Osteoblast (primary cell): ENCODE data around the gene GTF3C2. TPM values are rescaled to one million over a fixed set of nuclear protein-coding genes. Genes with fewer than 3 reads are reported as not detected.

Source experiments
- DNase-seq: peaks from one replicate; pipeline ENCODE4 v3.0.0; 2011; ENCODE audit warnings: low spot score, mixed read lengths; ENCODE audit not compliant: insufficient read length; ENCODE audit errors: missing footprints
- H2AFZ ChIP-seq: 2 replicates; pipeline ENCODE4 v1.6.0; 2011; ENCODE audit warnings: mild to moderate bottlenecking, low read length
- H3K27ac ChIP-seq: 2 replicates; pipeline ENCODE4 v1.5.1; 2011; ENCODE audit warnings: mild to moderate bottlenecking, low read depth, low read length, moderate library complexity
- H3K27me3 ChIP-seq: 2 replicates; pipeline ENCODE4 v1.6.0; 2012; ENCODE audit warnings: mild to moderate bottlenecking, control low read depth, inconsistent platforms, low read length, moderate library complexity; ENCODE audit not compliant: insufficient read depth
- H3K36me3 ChIP-seq: 2 replicates; pipeline ENCODE4 v1.5.1; 2011; ENCODE audit warnings: mild to moderate bottlenecking, low read length, control low read depth, moderate library complexity; ENCODE audit not compliant: insufficient read depth
- H3K4me1 ChIP-seq: 2 replicates; pipeline ENCODE4 v1.5.1; 2011; ENCODE audit warnings: mild to moderate bottlenecking, low read length, control low read depth, moderate library complexity; ENCODE audit not compliant: insufficient read depth
- H3K4me2 ChIP-seq: 2 replicates; pipeline ENCODE4 v1.6.0; 2011; ENCODE audit warnings: mild to moderate bottlenecking, low read length; ENCODE audit not compliant: insufficient read depth
- H3K4me3 ChIP-seq: fragments of 200-600 bp; sonication (generic); 3 replicates; pipeline ENCODE4 v1.5.1; 2012; ENCODE audit warnings: mild to moderate bottlenecking, low read length, inconsistent platforms; ENCODE audit not compliant: insufficient read depth
- H3K79me2 ChIP-seq: 2 replicates; pipeline ENCODE4 v1.6.0; 2012; ENCODE audit warnings: mild to moderate bottlenecking, low read length, control low read depth, inconsistent platforms; ENCODE audit not compliant: insufficient read depth
- H3K9me3 ChIP-seq: 2 replicates; pipeline ENCODE4 v1.5.1; 2011; ENCODE audit warnings: low read depth, low read length, control low read depth
- H4K20me1 ChIP-seq: 2 replicates; pipeline ENCODE4 v1.6.0; 2012; ENCODE audit warnings: mild to moderate bottlenecking, low read length, control low read depth; ENCODE audit not compliant: insufficient read depth
- total RNA-seq: library from RNA; depleted of rRNA; stranded (reverse); fragments of >200 nt; gene quantifications from 2 replicates; pipeline ENCODE4 v1.2.3, GENCODE V29; 2012
- TF ChIP-seq, protein P1 (sequence below): IDR thresholded peaks from 2 replicates; pipeline ENCODE4 v1.5.1; 2011; ENCODE audit warnings: mild to moderate bottlenecking, low read depth, low read length, moderate library complexity; ENCODE audit errors: extremely low read depth

Gene GTF3C2
- total RNA-seq, 1 donor = 34.4 TPM

DNA sequence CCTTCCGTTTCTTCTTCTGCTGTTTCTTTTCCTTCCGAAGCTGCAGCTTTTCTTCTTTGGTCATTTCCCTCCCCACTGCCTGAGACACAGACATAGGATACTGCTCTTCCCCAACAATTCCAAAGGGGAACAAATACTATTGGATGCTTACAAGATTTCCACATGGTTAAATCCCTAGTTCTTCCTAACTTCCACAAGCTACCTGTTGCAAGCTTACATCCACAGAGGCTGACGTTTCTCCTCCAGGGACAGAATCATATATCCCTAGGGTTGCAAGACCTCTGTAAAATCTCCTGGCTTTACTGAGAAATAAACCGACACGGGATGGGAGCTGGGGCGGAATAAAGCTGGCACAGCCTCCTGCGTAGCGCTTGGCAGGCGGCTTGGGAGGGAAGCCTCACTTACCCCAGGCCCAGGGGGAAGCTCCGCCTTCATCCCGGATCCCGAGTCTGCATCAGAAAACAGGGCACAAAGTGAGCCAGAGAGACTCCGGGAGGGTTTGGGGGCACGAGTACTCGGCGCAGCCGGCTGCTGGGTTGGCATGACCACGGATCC is 13.0 kb upstream of the GTF3C2 start:
- Histone ChIP-seq H4K20me1 (peaks cover 7% of the 10 kb centered on the region), H2AFZ (peak overlapping the region; percentile 91), H3K4me3 (peak overlapping the region; percentile 98), H3K9me3 (no peaks in the 10 kb centered on the region), H3K4me2 (peak overlapping the region; percentile 95), H3K27ac (peak overlapping the region; percentile 92), H3K4me1 (peaks cover 20% of the 10 kb centered on the region), H3K79me2 (peaks cover 73% of the 10 kb centered on the region), H3K27me3 (no peaks in the 10 kb centered on the region), H3K36me3 (peaks cover 60% of the 10 kb centered on the region)
- peak; percentile 97 for DNase-seq
- TF ChIP-seq, protein P1, sequence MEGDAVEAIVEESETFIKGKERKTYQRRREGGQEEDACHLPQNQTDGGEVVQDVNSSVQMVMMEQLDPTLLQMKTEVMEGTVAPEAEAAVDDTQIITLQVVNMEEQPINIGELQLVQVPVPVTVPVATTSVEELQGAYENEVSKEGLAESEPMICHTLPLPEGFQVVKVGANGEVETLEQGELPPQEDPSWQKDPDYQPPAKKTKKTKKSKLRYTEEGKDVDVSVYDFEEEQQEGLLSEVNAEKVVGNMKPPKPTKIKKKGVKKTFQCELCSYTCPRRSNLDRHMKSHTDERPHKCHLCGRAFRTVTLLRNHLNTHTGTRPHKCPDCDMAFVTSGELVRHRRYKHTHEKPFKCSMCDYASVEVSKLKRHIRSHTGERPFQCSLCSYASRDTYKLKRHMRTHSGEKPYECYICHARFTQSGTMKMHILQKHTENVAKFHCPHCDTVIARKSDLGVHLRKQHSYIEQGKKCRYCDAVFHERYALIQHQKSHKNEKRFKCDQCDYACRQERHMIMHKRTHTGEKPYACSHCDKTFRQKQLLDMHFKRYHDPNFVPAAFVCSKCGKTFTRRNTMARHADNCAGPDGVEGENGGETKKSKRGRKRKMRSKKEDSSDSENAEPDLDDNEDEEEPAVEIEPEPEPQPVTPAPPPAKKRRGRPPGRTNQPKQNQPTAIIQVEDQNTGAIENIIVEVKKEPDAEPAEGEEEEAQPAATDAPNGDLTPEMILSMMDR = no peak

DNA sequence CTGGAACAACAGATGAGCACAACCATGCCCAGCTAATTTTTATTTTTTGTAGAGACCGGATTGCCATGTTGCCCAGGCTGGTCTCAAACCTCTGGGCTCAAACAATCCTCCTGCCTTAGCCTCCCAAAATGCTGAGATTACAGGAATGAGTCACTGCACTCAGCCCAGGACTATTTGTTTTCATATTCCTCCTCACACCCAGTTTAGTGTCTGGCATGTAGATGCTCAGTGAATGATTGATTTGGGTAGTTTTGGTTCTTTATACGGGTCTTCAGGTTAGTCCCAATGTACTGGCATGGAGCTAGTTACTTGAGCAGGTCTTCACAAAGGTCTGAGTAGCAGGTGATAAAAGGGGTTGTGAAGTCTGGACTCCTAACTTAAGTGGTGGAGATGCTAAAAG is 7.4 kb upstream of the GTF3C2 start:
- Histone ChIP-seq H3K27me3 (no peaks in the 10 kb centered on the region), H4K20me1 (no peaks in the 10 kb centered on the region), H2AFZ (no peak overlapping the region), H3K36me3 (peaks cover 52% of the 10 kb centered on the region), H3K79me2 (peaks cover 23% of the 10 kb centered on the region), H3K4me3 (no peak overlapping the region), H3K27ac (no peak overlapping the region), H3K4me2 (no peak overlapping the region), H3K4me1 (peaks cover 2% of the 10 kb centered on the region), H3K9me3 (no peaks in the 10 kb centered on the region)
- TF ChIP-seq, protein P1 = no peak
- DNase-seq = no peak

DNA sequence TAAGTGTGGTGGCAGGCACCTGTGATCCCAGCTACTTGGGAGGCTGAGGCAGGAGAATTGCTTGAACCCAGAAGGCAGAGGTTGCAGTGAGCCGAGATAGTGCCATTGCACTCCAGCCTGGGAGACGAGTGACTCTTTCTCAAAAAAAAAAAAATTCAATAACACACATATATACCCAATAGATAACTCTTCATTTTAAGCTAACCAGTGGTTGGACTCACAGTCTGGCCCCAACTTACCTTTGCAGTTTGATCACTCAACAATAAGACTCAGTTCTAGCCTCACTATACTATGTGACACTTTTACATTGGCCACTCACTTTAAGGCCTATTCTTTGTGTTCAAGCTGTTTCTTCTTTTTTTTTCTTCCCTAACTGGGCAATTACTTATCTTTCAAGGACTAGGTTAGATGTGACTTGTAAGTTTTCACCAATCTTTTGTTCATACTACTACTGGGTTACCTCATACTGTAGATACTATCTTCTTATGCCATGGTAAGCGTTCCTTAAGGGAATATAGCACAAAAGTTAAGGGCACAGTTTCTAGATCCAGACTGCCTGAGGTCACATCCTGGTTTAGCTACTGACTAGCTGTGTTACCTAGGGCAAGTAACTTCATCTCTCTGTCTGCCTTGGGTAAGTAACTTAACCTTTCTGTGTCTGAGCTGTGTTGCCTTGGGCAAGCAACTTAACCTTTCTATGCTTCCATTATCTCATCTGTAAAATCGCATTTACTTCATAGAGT is 6.3 kb upstream of the GTF3C2 start:
- TF ChIP-seq, protein P1 = no peak
- H4K20me1 ChIP-seq = no peaks in the 10 kb centered on the region
- no peak overlapping the region for H3K4me2 ChIP-seq
- peaks cover 21% of the 10 kb centered on the region for H3K79me2 ChIP-seq
- H3K9me3 ChIP-seq = no peaks in the 10 kb centered on the region
- H2AFZ ChIP-seq = no peak overlapping the region
- peaks cover 5% of the 10 kb centered on the region for H3K4me1 ChIP-seq
- H3K27me3 ChIP-seq = no peaks in the 10 kb centered on the region
- DNase-seq = no peak
- no peak overlapping the region for H3K27ac ChIP-seq
- H3K4me3 ChIP-seq = no peak overlapping the region
- H3K36me3 ChIP-seq = peaks cover 42% of the 10 kb centered on the region

DNA sequence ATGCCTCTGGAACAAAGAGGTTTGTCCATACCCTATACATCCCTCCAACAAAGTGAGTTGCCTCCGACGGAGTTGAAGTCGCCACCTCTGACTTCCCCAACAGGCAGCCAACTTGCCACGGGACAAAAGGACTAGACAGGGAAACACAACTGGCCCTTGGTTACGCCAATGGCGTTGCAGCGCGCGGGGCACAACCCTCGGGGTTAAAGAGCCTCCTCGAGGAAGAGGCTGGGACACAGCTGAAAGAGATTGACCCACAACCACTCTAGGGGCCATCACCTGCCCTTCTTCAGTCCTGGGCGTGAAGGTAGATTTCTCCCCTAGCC is 545 bp downstream of the GTF3C2 start:
- peak overlapping the region; percentile 85 for H3K4me3 ChIP-seq
- no peaks in the 10 kb centered on the region for H3K9me3 ChIP-seq
- H3K36me3 ChIP-seq = no peaks in the 10 kb centered on the region
- H3K4me1 ChIP-seq = peaks cover 21% of the 10 kb centered on the region
- peak overlapping the region; percentile 91 for H3K27ac ChIP-seq
- peak overlapping the region; percentile 68 for H3K4me2 ChIP-seq
- TF ChIP-seq, protein P1 = no peak
- no peaks in the 10 kb centered on the region for H3K27me3 ChIP-seq
- DNase-seq = no peak
- H4K20me1 ChIP-seq = peaks cover 6% of the 10 kb centered on the region
- peak overlapping the region; percentile 99 for H2AFZ ChIP-seq
- peaks cover 66% of the 10 kb centered on the region for H3K79me2 ChIP-seq
